Naive B cell (primary cell): ENCODE results near the gene CHI3L1. TPM values are rescaled to one million over a fixed set of nuclear protein-coding genes. Genes with fewer than 3 reads are reported as not detected.
A peak's percentile ranks its signal among the peaks of the same experiment; 100 is the strongest.

Experiments
- ATAC-seq, 2 donors: fragments of 150-1000 bp; cut with Tn5 transposase; 2 replicates each; pipeline ENCODE4 v1.10.0; 2021; ENCODE audit warnings: low read depth in 2 of 2, mild to moderate bottlenecking in 2 of 2, moderate library complexity in 2 of 2
- DNase-seq: peaks from one replicate; pipeline ENCODE4 v3.0.0; 2022
- H3K27ac Mint-ChIP-seq, 6 donors: one replicate each; pipeline ENCODE4 v1.8.0; 2020 to 2022; ENCODE audit warnings: mild to moderate bottlenecking in 6 of 6, mixed read lengths in 6 of 6, moderate library complexity in 5 of 6, inconsistent platforms in 2 of 6
- H3K27me3 Mint-ChIP-seq, 3 donors: one replicate each; pipeline ENCODE4 v1.8.0; 2021 to 2022; ENCODE audit warnings: mixed read lengths in 3 of 3, mild to moderate bottlenecking in 1 of 3
- H3K36me3 Mint-ChIP-seq, 2 donors: one replicate each; pipeline ENCODE4 v1.8.0; 2020 to 2022; ENCODE audit warnings: mixed read lengths in 2 of 2, inconsistent platforms in 1 of 2, mild to moderate bottlenecking in 1 of 2
- H3K4me1 Mint-ChIP-seq, 3 donors: one replicate each; pipeline ENCODE4 v1.8.0; 2020 to 2022; ENCODE audit warnings: mixed read lengths in 3 of 3, inconsistent platforms in 1 of 3, mild to moderate bottlenecking in 1 of 3, moderate library complexity in 1 of 3
- H3K4me3 Mint-ChIP-seq, 8 donors: one replicate each; pipeline ENCODE4 v1.8.0; 2020 to 2022; ENCODE audit warnings: mild to moderate bottlenecking in 8 of 8, mixed read lengths in 8 of 8, moderate library complexity in 8 of 8, inconsistent platforms in 2 of 8
- H3K9me3 Mint-ChIP-seq, 7 donors: one replicate each; pipeline ENCODE4 v1.8.0; 2020 to 2022; ENCODE audit warnings: mixed read lengths in 7 of 7, mild to moderate bottlenecking in 5 of 7, inconsistent platforms in 2 of 7, moderate library complexity in 1 of 7
- polyA plus RNA-seq, 6 donors: library from polyadenylated mRNA; unstranded; fragments of 300-500 nt; fragmentation: Illumina TruSeq; gene quantifications; one replicate each; pipeline ENCODE4 v1.2.3, GENCODE V29; 2021; ENCODE audit warnings: low read depth in 6 of 6

Gene CHI3L1
- polyA plus RNA-seq, 6 donors from 2014 or later, result 0.32 TPM; not detected in 5

DNA sequence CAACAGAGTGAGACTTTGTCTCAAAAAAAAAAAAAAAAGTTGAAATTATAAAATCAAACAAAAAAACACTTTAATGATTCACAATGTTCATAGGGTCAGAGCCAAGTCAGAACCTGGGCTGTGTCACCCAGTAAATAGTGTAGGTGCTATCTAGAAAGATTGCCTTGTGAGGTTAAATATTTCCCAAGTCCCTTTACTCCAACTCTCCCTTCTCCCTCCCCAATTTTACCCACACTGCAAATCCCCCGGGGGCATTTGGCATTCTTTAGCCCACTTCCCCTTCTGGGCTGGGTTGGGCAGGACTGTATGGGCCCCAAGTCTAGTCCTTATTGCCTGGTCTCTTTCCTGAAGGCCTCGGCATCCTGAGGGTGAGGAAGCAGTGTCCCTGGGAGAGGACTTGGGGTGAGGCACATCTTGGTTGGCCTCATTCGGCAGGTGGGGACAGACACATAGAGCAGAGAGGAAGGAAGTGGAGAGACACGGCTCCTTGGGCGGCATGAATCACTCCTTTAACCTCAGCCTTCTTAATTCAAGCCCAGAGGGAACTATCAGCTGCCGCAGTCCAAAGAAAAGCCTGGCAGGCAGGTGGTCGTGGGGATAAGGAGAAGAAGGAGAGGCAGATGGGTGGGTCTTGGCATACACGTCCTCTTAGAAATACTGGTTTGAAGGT, 50.7 kb downstream of the CHI3L1 start:
- H3K27me3 Mint-ChIP-seq, result peaks cover 0 to 26% (median 15%) of the 10 kb centered on the region in 3 donors
- H3K36me3 Mint-ChIP-seq, result no peaks in the 10 kb centered on the region
- peak overlapping the region in 3 of 6 donors; percentile 13 to 85 (median 72) for H3K27ac Mint-ChIP-seq
- ATAC-seq, result peak; percentile 28 to 49
- peak; percentile 7 for DNase-seq
- peaks cover 7 to 13% (median 13%) of the 10 kb centered on the region in 3 donors for H3K4me1 Mint-ChIP-seq
- no peaks in the 10 kb centered on the region for H3K9me3 Mint-ChIP-seq
- H3K4me3 Mint-ChIP-seq, result peak overlapping the region in 2 of 8 donors; percentile 63 to 71

DNA sequence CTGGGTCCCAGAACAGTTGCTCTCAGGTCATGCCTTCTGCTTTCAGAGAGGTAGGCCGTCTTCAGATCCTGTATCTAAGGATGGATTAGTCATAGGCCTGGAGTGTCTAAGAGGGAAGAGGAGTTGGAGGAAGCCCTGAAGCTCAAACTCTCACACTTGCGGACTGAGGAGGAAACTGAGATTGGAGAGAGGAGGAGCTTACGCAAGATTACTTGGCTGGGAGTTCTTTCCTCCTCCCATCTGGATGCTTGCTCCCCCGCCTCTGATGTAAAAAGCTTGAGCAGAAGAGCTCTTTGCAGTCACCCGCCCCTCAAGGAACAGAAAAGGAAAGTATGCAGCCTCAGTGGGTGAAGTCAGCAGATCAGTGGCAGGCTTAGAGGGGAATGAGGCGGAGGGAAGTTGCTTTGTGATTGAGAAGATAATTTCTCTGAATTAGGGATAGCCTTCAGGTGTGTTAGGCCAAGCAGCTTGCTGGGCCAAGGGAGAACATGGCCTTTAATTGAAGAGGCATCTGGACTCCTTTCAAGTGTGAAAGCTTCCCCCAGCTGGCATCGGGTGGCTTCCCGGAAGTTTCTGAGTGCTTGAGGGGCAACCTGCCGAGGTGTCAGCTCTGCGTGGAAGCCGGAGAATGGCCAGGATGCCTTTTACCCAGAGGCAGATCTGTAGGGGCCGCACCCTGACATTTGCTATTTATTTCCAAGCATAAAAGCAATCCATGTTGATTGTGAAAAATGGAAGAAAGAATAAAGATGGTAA, 52.4 kb downstream of the CHI3L1 start:
- H3K9me3 Mint-ChIP-seq, result no peaks in the 10 kb centered on the region
- peaks cover 7 to 13% (median 13%) of the 10 kb centered on the region in 3 donors for H3K4me1 Mint-ChIP-seq
- no peaks in the 10 kb centered on the region for H3K36me3 Mint-ChIP-seq
- H3K27ac Mint-ChIP-seq, result peak overlapping the region in 1 of 6 donors; percentile 14
- DNase-seq, result no peak
- no peak for ATAC-seq
- H3K27me3 Mint-ChIP-seq, result peaks cover 0 to 42% (median 25%) of the 10 kb centered on the region in 3 donors
- peak overlapping the region in 1 of 8 donors; percentile 18 for H3K4me3 Mint-ChIP-seq

- no peak overlapping the region for H3K4me3 Mint-ChIP-seq
- H3K27ac Mint-ChIP-seq, result peak overlapping the region in 1 of 6 donors; percentile 20
- peaks cover 0 to 8% of the 10 kb centered on the region in 2 donors for H3K36me3 Mint-ChIP-seq
- ATAC-seq (no peak), DNase-seq (no peak)
- H3K9me3 Mint-ChIP-seq, result no peaks in the 10 kb centered on the region
- H3K4me1 Mint-ChIP-seq, result peaks cover 20 to 30% (median 28%) of the 10 kb centered on the region in 3 donors
- peaks cover 11 to 59% (median 43%) of the 10 kb centered on the region in 3 donors for H3K27me3 Mint-ChIP-seq
Measured at GRCh38 chr1:203131548-203132200, 54.8 kb downstream of the CHI3L1 start.

- Mint-ChIP-seq H3K4me1 (peaks cover 19 to 29% (median 19%) of the 10 kb centered on the region in 3 donors), H3K36me3 (peaks cover 0 to 9% of the 10 kb centered on the region in 2 donors), H3K4me3 (no peak overlapping the region), H3K27ac (no peak overlapping the region), H3K27me3 (peaks cover 19 to 64% (median 52%) of the 10 kb centered on the region in 3 donors), H3K9me3 (no peaks in the 10 kb centered on the region)
- ATAC-seq, result no peak
- no peak for DNase-seq
Measured at GRCh38 chr1:203130358-203130985, 56.0 kb downstream of the CHI3L1 start.

- H3K36me3 Mint-ChIP-seq, result peaks cover 0 to 9% of the 10 kb centered on the region in 2 donors
- H3K27me3 Mint-ChIP-seq, result peaks cover 27 to 72% (median 60%) of the 10 kb centered on the region in 3 donors
- no peaks in the 10 kb centered on the region for H3K9me3 Mint-ChIP-seq
- ATAC-seq (no peak), DNase-seq (no peak)
- H3K4me3 Mint-ChIP-seq, result no peak overlapping the region
- H3K27ac Mint-ChIP-seq, result peak overlapping the region in 1 of 6 donors; percentile 85
- H3K4me1 Mint-ChIP-seq, result peaks cover 19 to 26% (median 23%) of the 10 kb centered on the region in 3 donors
Measured at GRCh38 chr1:203129501-203130231, 56.8 kb downstream of the CHI3L1 start.

Other genes starting within 250 kb of the CHI3L1 start
- 100 to 1,000 TPM in 4 of 6 donors, 10 to 100 TPM in 2; 81.7 to 162 (median 108) TPM for gene ADIPOR1, start 228.4 kb downstream of the CHI3L1 start, polyA plus RNA-seq
- 10 to 100 TPM; 51.2 to 74.1 (median 58.9) TPM for gene CYB5R1, start 219.4 kb downstream of the CHI3L1 start, polyA plus RNA-seq
- gene TMEM183A, start 179.3 kb downstream of the CHI3L1 start, polyA plus RNA-seq, result 10 to 100 TPM; 41.0 to 60.3 (median 54.9) TPM
- gene PPFIA4, start 160.2 kb downstream of the CHI3L1 start, polyA plus RNA-seq, result not detected
- gene MYOG, start 100.7 kb downstream of the CHI3L1 start, polyA plus RNA-seq, result not detected
- gene ADORA1, start 59.0 kb downstream of the CHI3L1 start, polyA plus RNA-seq, result not detected
- not detected for gene MYBPH, start 10.9 kb downstream of the CHI3L1 start, polyA plus RNA-seq
- gene CHIT1, start 43.0 kb upstream of the CHI3L1 start, polyA plus RNA-seq, result 1 to 10 TPM in 1 of 6 donors, under 1 TPM in 3, not detected in 2; 0.43 to 1.1 (median 0.59) TPM
- 100 to 1,000 TPM; 315 to 687 (median 417) TPM for gene BTG2, start 118.8 kb upstream of the CHI3L1 start, polyA plus RNA-seq
- not detected for gene FMOD, start 164.4 kb upstream of the CHI3L1 start, polyA plus RNA-seq